ENCODE measurements around the gene TNFRSF4. TPM values are rescaled to one million over a fixed set of nuclear protein-coding genes. Genes with fewer than 3 reads are reported as not detected.

The TNFRSF4 gene
- total and polyA plus RNA-seq, 10 donors = 6.6 to 23.4 (median 13.6) TPM

- no peak overlapping the region for H3K4me3 ChIP-seq
- H3K27ac ChIP-seq = no peak overlapping the region
- peaks cover 0 to 28% (median 11%) of the 10 kb centered on the region in 6 donors for H3K36me3 ChIP-seq
- H3K4me1 ChIP-seq = peaks cover 8 to 60% (median 43%) of the 10 kb centered on the region in 6 donors
- no peaks in the 10 kb centered on the region for H3K9me3 ChIP-seq
- no peak for DNase-seq
- intact Hi-C loops (cut with DNase I; ENCODE audit: low total_unique reads) = no loop called here
- 84 to 94% (median 91%) methylated on average over 23 to 27 of the region's 27 CpGs for WGBS, 5 donors
- TF ChIP-seq POLR2AphosphoS5 (IDR thresholded peaks at IDR 0.05) (peak in 1 of 3 donors; percentile 13), POLR2A (IDR thresholded peaks at IDR 0.05) (no peak)
- TF ChIP-seq, protein P1, sequence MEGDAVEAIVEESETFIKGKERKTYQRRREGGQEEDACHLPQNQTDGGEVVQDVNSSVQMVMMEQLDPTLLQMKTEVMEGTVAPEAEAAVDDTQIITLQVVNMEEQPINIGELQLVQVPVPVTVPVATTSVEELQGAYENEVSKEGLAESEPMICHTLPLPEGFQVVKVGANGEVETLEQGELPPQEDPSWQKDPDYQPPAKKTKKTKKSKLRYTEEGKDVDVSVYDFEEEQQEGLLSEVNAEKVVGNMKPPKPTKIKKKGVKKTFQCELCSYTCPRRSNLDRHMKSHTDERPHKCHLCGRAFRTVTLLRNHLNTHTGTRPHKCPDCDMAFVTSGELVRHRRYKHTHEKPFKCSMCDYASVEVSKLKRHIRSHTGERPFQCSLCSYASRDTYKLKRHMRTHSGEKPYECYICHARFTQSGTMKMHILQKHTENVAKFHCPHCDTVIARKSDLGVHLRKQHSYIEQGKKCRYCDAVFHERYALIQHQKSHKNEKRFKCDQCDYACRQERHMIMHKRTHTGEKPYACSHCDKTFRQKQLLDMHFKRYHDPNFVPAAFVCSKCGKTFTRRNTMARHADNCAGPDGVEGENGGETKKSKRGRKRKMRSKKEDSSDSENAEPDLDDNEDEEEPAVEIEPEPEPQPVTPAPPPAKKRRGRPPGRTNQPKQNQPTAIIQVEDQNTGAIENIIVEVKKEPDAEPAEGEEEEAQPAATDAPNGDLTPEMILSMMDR (IDR thresholded peaks at IDR 0.05 in 8 of 11, conservative IDR thresholded peaks at IDR 0.05 in 3 of 11) = no peak
- H3K27me3 ChIP-seq (replicated peaks in 1 of 7) = peaks cover 0 to 40% (median 26%) of the 10 kb centered on the region in 7 donors
Measured at GRCh38 chr1:1235016-1235744, 21.2 kb upstream of the TNFRSF4 start.

DNA sequence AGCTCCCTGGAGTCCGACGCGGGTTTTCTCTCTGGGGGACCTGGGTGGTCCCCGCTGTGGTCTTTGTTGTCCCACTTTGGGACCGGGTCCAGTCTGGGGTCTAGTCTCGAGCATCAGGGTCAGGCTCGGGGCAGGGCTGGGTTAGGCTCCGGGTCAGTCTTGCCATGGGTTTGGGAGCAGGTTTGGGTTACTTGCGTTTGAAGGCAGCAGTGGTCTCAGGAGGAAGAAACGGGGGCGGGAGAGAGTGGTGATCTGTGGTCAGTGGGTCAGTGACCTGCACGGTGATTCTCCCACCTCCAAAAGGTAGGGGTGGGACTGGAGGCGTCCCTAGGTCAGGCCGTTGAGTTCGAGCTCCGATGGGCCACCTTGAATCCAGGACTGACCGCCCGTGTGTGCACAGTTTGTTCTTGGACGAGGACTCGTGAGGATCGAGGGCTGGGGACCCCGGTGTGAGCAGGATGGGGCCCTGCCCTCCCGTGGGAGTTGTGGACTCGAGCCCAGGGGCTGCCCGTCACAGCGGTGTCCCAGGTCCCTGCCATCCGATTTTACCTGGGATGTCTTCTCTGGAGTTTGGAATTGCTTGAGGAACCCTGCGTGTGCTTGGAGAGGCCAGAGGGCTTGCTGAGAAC is 20.3 kb upstream of the TNFRSF4 start:
- peaks cover 13 to 69% (median 51%) of the 10 kb centered on the region in 6 donors for H3K4me1 ChIP-seq

DNA sequence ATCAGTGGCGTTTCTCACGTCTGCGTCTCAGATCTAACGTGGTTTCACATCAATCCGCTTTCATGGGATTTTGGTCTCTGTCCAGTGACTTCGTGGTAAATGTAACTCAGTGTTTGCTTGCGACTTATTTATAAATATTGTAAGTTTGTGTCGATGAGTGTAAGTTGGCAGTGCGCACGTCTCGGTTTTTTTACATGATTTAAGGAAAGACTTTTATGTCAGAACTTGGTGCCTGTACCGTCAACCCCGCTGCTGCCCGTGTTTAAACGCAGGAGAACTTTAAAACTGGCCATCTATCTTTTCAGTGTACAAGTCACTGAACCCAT is 19.6 kb upstream of the TNFRSF4 start:
- intact Hi-C loops (cut with DNase I; ENCODE audit: low total_unique reads) = no loop called here
- H3K4me3 ChIP-seq = peak overlapping the region in 1 of 8 donors; percentile 99
- WGBS, 5 donors = 93 to 96% (median 95%) methylated on average over 15 of the region's 15 CpGs
- peaks cover 0 to 23% (median 14%) of the 10 kb centered on the region in 7 donors for H3K27me3 ChIP-seq (replicated peaks in 1 of 7)
- H3K27ac ChIP-seq = no peak overlapping the region
- DNase-seq = no peak
- TF ChIP-seq POLR2AphosphoS5 (IDR thresholded peaks at IDR 0.05) = no peak
- TF ChIP-seq POLR2A (IDR thresholded peaks at IDR 0.05) = no peak
- peaks cover 0 to 45% (median 20%) of the 10 kb centered on the region in 6 donors for H3K36me3 ChIP-seq
- peaks cover 13 to 76% (median 58%) of the 10 kb centered on the region in 6 donors for H3K4me1 ChIP-seq
- H3K9me3 ChIP-seq = no peaks in the 10 kb centered on the region

More for the DNA sequence above, 20.3 kb upstream of the TNFRSF4 start:
- intact Hi-C loops (cut with DNase I; ENCODE audit: low total_unique reads) = no loop called here
- H3K36me3 ChIP-seq = peaks cover 0 to 37% (median 14%) of the 10 kb centered on the region in 6 donors
- 87 to 96% (median 95%) methylated on average over 21 to 28 of the region's 28 CpGs for WGBS, 5 donors
- DNase-seq = no peak
- peaks cover 0 to 31% (median 21%) of the 10 kb centered on the region in 7 donors for H3K27me3 ChIP-seq (replicated peaks in 1 of 7)
- TF ChIP-seq POLR2A (IDR thresholded peaks at IDR 0.05) (no peak), POLR2AphosphoS5 (IDR thresholded peaks at IDR 0.05) (no peak)
- TF ChIP-seq, protein P1 (IDR thresholded peaks at IDR 0.05 in 8 of 11, conservative IDR thresholded peaks at IDR 0.05 in 3 of 11) = no peak
- no peaks in the 10 kb centered on the region for H3K9me3 ChIP-seq
- H3K4me3 ChIP-seq = no peak overlapping the region
- H3K27ac ChIP-seq = no peak overlapping the region

GRCh38 chr1:1232796-1233566 is 19.0 kb upstream of the TNFRSF4 start:
- Histone ChIP-seq H3K9me3 (no peaks in the 10 kb centered on the region), H3K4me1 (peaks cover 13 to 76% (median 56%) of the 10 kb centered on the region in 6 donors), H3K27ac (peak overlapping the region in 3 of 8 donors; percentile 58 to 98 (median 58)), H3K4me3 (peak overlapping the region; percentile 8 to 99 (median 45)), H3K36me3 (peaks cover 0 to 50% (median 25%) of the 10 kb centered on the region in 6 donors), H3K27me3 (replicated peaks in 1 of 7) (peaks cover 0 to 18% (median 8%) of the 10 kb centered on the region in 7 donors)
- 83 to 89% (median 86%) methylated on average over 77 to 98 of the region's 98 CpGs for WGBS, 5 donors
- TF ChIP-seq POLR2A (IDR thresholded peaks at IDR 0.05) (no peak), POLR2AphosphoS5 (IDR thresholded peaks at IDR 0.05) (no peak)
- TF ChIP-seq, protein P1 (IDR thresholded peaks at IDR 0.05 in 8 of 11, conservative IDR thresholded peaks at IDR 0.05 in 3 of 11) = no peak
- peak; percentile 89 for DNase-seq
- intact Hi-C loops (cut with DNase I; ENCODE audit: low total_unique reads) = no loop called here

Data from spleen (tissue), 11 donors.